ENCODE data around the gene AMH.
"Not testable (repeated sequence)": the region's sequence is repeated elsewhere in the genome, so short reads cannot be mapped to it uniquely, and the experiment has no call there.

AMH gene

GRCh38 chr19:2270423-2271233 is 21.5 kb downstream of the AMH start:
- DNase-seq (ENCODE audit: low read depth in 2 of 2), result peak; percentile 70 to 71

GRCh38 chr19:2271234-2272103 is 22.3 kb downstream of the AMH start:
- no peak for DNase-seq (ENCODE audit: low read depth in 2 of 2)

GRCh38 chr19:2273356-2274184 is 24.4 kb downstream of the AMH start:
- peak; percentile 74 to 81 for DNase-seq (ENCODE audit: low read depth in 2 of 2)

GRCh38 chr19:2274185-2274711 is 25.1 kb downstream of the AMH start:
- DNase-seq (ENCODE audit: low read depth in 2 of 2), result no peak

GRCh38 chr19:2274931-2275535 is 25.9 kb downstream of the AMH start:
- no peak for DNase-seq (ENCODE audit: low read depth in 2 of 2)

GRCh38 chr19:2275588-2276428 is 26.7 kb downstream of the AMH start:
- no peak for DNase-seq (ENCODE audit: low read depth in 2 of 2)

- DNase-seq (ENCODE audit: low read depth in 2 of 2), result no peak
These were observed 27.4 kb downstream of the AMH start for GRCh38 chr19:2276429-2276986.

GRCh38 chr19:2277138-2277537 is 28.0 kb downstream of the AMH start:
- DNase-seq (ENCODE audit: low read depth in 2 of 2), result no peak

- DNase-seq (ENCODE audit: low read depth in 2 of 2), result no peak
These were observed 29.5 kb downstream of the AMH start for GRCh38 chr19:2278459-2279158.

- no peak for DNase-seq (ENCODE audit: low read depth in 2 of 2)
These were observed 31.6 kb downstream of the AMH start for GRCh38 chr19:2280633-2281264.

GRCh38 chr19:2281265-2282061 is 32.3 kb downstream of the AMH start:
- not testable (repeated sequence) for DNase-seq (ENCODE audit: low read depth in 2 of 2)

GRCh38 chr19:2282062-2282861 is 33.1 kb downstream of the AMH start, which contains the start of gene PEAK3:
Gene PEAK3, minus strand, starts transcription at chr19:2282175. Its CDS starts 1,244 bp downstream, at chr19:2280931.
- DNase-seq (ENCODE audit: low read depth in 2 of 2), result no peak

GRCh38 chr19:2282862-2283237 is 33.7 kb downstream of the AMH start:
- DNase-seq (ENCODE audit: low read depth in 2 of 2), result no peak

GRCh38 chr19:2283835-2284507 is 34.8 kb downstream of the AMH start:
- DNase-seq (ENCODE audit: low read depth in 2 of 2), result no peak

GRCh38 chr19:2286402-2287140 is 37.4 kb downstream of the AMH start:
- no peak for DNase-seq (ENCODE audit: low read depth in 2 of 2)
